Activated CD8-positive, alpha-beta memory T cell treated with anti-CD3 and anti-CD28 coated beads, Interleukin-2, amount 50 U/mL, for 24 hours (primary cell): ENCODE results near the gene SAMD11.
"Not testable (repeated sequence)": the region's sequence is repeated elsewhere in the genome, so short reads cannot be mapped to it uniquely, and the experiment has no call there.

Source experiments
- DNase-seq: peaks from one replicate; pipeline ENCODE4 v3.0.0-alpha.2; 2020; ENCODE audit errors: extremely low read depth

SAMD11 gene

GRCh38 chr1:945688-946556 is 22.2 kb downstream of the SAMD11 start:
- DNase-seq = no peak

- not testable (repeated sequence) for DNase-seq
These were observed 23.1 kb downstream of the SAMD11 start for GRCh38 chr1:946811-947210.

- no peak for DNase-seq
These were observed 24.2 kb downstream of the SAMD11 start for GRCh38 chr1:947958-948357.

GRCh38 chr1:950268-950667 is 26.5 kb downstream of the SAMD11 start:
- DNase-seq = no peak

GRCh38 chr1:950881-951280 is 27.2 kb downstream of the SAMD11 start:
- no peak for DNase-seq

- no peak for DNase-seq
These were observed 27.6 kb downstream of the SAMD11 start for GRCh38 chr1:951364-951763.

GRCh38 chr1:952201-952600 is 28.5 kb downstream of the SAMD11 start:
- no peak for DNase-seq

GRCh38 chr1:952603-953002 is 28.9 kb downstream of the SAMD11 start:
- DNase-seq = no peak

GRCh38 chr1:953524-954320 is 30.0 kb downstream of the SAMD11 start:
- no peak for DNase-seq

- no peak for DNase-seq
These were observed 31.2 kb downstream of the SAMD11 start for GRCh38 chr1:954927-955326.

- no peak for DNase-seq
These were observed 31.8 kb downstream of the SAMD11 start for GRCh38 chr1:955474-955873.

GRCh38 chr1:956636-957035 is 32.9 kb downstream of the SAMD11 start:
- no peak for DNase-seq

- peak; percentile 92 for DNase-seq
These were observed 35.4 kb downstream of the SAMD11 start, which contains the start of gene NOC2L for GRCh38 chr1:958823-959730. Gene NOC2L, minus strand, starts transcription at chr1:959256. Its CDS starts 16 bp downstream, at chr1:959240.

- DNase-seq = no peak
These were observed 36.1 kb downstream of the SAMD11 start for GRCh38 chr1:959731-960362.

- DNase-seq = peak; percentile 46
These were observed 36.8 kb downstream of the SAMD11 start, which contains the start of gene KLHL17 for GRCh38 chr1:960363-961131. Gene KLHL17, plus strand, starts transcription at chr1:960584. Its CDS starts 110 bp downstream, at chr1:960694.

- no peak for DNase-seq
These were observed 37.5 kb downstream of the SAMD11 start for GRCh38 chr1:961132-961669.

- DNase-seq = no peak
These were observed 38.9 kb downstream of the SAMD11 start for GRCh38 chr1:962381-963300.

GRCh38 chr1:963301-963651 is 39.6 kb downstream of the SAMD11 start:
- DNase-seq = no peak
